GM21529 (cell line): Measurements from ENCODE around the gene CASP8.
"Not testable (repeated sequence)": the region's sequence is repeated elsewhere in the genome, so short reads cannot be mapped to it uniquely, and the experiment has no call there.

ENCODE experiments used
- ATAC-seq: cut with Tn5 transposase; IDR thresholded peaks from one replicate; pipeline ENCODE4 v1.9.1; 2021; ENCODE audit not compliant: unreplicated experiment

The CASP8 gene

GRCh38 chr2:201269764-201270163 is 9.4 kb downstream of the CASP8 start:
- no peak for ATAC-seq

DNA sequence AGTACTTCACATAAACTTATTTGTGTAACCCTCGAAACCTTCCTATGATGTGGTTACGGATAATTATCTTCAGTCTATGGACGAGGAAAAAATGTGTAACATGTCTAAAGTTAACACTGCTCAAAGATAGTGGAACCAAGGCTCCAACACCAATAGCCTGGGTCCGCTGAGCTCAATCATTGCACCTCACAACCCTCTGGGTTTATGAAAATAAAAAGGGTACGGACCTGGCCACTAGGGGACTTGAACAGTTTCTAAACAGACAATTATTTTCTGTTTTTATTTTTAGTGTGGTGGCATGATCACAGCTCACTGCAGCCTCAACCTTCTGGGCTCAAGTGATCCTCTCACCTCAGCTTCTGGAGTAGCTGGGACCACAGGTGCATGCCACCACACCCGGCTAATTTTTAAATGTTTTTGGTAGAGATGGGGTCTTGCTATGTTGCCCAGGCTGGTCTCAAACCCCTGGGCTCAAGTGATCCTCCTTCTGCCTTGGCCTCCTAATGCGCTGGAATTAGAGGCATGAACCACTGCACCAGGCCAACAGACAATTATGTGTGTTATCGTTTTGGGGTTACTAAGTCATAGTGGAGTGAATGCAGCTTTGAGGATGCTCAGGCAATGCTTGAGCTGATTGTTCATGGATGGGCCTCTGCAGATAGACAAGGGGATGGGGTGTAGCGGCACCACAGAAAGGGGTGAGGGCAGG is 10.1 kb downstream of the CASP8 start:
- no peak for ATAC-seq

DNA sequence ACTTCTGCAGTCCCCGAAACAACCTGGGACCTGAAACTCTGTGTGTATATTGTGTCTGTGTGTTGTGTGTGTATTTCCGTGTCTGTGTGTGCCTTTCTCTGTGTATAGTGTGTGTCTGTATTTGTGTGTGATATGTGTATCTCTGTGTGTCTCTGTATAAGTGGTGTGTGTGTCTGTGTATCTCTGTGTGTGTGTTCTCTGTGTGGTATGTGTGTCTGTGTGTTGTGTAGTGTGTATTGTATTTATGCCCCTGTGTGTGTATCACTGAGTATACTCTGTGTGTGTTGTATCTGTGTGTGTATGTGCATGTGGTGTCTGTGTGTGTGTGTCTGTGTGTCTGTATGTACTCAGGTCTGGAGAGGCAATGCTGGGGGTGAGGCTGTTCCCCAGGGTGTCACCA is 11.6 kb downstream of the CASP8 start:
- ATAC-seq: no peak

- ATAC-seq: no peak
Measured at GRCh38 chr2:201273330-201273983, 13.1 kb downstream of the CASP8 start.

DNA sequence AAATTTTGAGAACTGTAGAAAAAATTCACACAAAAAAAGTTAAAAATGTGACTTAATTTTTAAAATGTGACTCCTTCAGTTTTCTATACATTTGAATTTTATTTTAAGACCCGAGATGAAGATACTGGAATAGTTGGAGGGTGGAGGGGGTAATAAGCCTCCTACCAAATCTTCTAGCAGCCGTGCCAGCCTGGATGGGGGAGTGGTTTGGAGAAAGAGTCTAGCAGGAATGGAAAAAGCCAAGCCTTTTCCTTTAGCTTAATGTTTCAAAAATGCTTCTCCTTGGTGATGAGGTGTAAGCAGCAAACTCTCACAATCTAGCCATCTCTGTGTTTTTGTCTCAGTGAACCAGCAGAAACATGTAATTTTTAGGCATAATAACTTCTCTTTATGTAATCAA is 14.7 kb downstream of the CASP8 start:
- ATAC-seq: no peak

DNA sequence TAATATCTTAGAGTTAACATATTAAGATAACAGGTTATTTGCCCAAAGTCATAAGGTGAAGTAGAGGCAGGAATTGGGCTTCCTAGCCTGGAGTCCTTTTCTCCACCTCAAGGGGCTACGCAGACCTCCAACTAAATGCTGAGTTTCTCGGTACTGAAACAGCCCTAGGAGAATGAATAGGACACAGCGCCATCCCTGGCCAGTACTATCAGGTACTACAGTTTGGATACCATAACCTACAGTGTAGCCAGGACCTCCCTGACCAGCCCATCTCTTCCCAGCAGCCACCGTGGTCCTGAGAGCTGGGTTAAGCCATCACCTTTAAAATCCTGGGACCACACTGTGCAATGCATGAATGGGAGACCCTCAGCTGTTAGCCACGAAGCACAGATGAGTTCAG is 15.7 kb downstream of the CASP8 start:
- ATAC-seq: no peak

- no peak for ATAC-seq
Measured at GRCh38 chr2:201276511-201276910, 16.2 kb downstream of the CASP8 start.

DNA sequence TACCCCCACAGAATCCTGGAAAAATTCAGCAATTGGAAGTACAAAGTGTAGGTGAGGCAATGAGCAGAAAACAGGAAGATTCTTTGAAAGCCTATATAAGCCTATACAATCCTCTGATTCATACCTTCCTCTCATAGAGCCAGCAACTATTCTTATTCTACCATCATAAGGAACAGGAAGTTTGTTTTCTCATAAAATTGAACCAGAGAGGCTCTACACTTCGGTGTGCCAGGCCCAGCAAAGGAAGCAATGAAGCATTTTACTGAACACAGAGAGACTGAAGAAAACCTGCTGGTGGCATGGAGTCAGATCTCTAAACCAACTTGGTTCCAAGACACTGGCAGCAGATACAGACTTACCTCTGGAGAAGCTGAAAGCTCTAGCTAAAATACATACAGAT is 18.7 kb downstream of the CASP8 start:
- ATAC-seq: no peak

DNA sequence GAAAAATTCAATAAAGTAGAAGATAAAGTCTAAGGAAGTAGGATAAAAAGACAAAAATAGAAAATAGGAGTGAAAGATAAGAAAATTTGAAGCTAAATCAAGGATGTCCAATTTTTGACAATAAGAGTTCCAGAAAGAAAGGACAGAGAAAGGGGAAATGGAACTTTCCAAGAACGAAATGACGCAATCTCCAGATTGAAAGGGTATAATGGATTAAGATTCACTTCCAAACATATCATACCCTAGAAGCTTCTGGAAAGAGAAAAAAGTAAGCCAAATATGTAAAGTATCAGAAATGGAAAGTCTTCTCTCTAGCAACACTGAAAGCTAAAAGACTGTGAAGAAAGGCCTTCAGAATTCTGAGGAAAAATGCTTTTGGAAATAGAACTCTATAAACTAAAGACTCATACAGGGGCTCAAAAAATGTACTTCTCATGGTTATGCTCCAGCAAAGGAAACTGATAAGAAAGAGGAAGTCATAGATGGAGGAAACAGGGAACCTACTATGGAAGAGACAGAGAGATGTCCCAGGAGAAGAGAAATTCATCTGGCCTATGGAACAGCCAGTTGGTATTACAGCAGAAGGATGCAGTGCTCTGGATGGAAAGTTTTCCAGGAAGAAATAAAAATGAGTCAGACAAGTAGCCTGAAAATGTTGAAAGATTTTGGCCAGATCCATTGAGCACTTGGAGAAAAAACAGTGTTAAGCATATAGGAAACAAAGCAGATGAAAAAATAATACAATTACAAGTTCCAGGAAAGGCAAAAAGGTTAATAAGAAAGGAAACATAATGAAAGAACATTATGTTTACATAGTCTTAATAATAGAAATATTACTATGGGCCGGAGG is 20.1 kb downstream of the CASP8 start:
- ATAC-seq: no peak

GRCh38 chr2:201285499-201285898 is 25.2 kb downstream of the CASP8 start:
- ATAC-seq: no peak

DNA sequence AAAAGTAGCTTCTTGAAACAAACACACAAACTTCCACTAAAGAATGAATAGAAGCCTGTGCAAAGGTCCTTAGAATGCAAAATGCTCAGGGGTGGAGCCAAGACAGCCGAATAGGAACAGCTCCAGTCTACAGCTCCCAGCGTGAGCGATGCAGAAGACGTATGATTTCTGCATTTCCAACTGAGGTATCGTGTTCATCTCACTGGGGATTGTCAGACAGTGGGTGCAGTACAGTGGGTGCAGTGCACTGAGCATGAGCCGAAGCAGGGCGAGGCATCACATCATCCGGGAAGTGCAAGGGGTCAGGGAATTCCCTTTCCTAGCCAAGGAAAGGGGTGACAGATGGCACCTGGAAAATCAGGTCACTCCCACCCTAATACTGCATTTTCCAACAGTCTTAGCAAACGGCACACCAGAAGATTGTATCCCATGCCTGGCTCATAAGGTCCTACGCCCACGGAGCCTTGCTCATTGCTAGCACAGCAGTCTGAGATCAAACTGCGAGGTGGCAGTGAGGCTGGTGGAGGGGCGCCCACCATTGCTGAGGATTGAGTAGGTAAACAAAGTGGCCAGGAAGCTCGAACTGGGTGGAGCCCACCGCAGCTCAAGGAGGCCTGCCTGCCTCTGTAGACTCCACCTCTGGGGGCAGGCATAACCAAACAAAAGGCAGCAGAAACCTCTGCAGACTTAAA is 30.3 kb downstream of the CASP8 start:
- not testable (repeated sequence) for ATAC-seq

DNA sequence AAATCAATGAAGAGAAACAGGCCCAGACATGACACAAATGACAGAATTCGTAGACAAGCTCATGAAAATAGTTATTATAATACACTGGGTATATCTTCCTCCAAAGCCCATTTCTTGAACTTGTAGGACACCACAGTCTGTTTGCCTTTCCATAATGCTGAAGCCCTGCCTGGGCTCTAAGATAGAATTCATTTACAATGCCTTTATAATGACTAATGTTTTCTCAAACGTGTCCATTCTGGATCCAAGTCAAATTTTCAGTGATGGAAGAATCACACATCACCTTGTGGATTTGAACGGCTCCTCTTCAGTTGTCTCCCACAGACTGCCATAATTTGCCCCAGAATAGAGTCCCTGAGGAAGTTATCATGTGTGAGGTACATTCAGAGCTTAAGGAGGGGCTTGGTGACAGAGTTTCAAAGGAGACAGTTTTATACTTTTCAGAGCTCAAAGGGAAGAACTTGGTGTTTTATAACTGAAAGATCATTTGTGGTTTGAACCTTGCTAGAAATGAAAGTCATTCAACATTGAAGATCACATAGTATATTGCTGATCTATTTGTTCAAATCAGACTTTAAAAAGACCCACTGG is 38.2 kb downstream of the CASP8 start:
- ATAC-seq: no peak

DNA sequence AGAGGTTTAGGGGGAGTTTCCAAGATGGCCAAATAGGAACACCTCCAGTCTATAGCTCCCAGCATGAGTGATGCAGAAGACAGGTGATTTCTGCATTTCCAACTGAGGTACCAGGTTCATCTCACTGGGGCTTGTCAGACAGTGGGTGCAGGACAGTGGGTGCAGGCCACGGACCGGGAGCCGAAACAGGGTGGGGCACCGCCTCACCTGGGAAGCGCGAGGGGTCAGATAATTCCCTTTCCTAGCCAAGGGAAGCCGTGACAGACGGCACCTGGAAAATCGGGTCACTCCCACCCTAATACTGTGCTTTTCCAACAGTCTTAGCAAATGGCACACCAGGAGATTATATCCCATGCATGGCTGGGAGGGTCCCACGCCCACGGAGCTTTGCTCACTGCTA is 39.6 kb downstream of the CASP8 start:
- not testable (repeated sequence) for ATAC-seq

DNA sequence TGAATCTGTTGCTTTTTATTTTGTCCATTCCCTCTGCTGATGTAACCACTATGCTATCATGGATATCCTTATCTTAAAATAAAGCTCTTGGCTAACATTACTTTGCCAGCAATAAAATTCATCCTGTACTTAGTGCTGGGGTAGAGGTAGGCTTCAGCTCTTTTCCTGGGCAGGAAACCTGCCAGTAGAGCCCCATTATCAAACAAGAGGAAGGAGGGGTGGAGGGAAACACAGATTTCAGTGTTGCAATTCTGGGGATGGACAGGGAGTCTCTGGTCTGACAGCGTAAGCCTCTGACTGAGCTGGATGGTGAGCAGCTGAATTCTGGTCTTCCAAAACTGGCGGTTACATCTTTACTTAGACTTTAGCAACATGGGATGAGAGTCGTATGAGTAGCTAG is 47.5 kb downstream of the CASP8 start:
- no peak for ATAC-seq

- ATAC-seq: no peak
Measured at GRCh38 chr2:201308914-201309313, 48.6 kb downstream of the CASP8 start.

- ATAC-seq: no peak
Measured at GRCh38 chr2:201313362-201313761, 53.0 kb downstream of the CASP8 start.

GRCh38 chr2:201319511-201319910 is 59.2 kb downstream of the CASP8 start:
- ATAC-seq: no peak

GRCh38 chr2:201320257-201320656 is 59.9 kb downstream of the CASP8 start:
- ATAC-seq: no peak

DNA sequence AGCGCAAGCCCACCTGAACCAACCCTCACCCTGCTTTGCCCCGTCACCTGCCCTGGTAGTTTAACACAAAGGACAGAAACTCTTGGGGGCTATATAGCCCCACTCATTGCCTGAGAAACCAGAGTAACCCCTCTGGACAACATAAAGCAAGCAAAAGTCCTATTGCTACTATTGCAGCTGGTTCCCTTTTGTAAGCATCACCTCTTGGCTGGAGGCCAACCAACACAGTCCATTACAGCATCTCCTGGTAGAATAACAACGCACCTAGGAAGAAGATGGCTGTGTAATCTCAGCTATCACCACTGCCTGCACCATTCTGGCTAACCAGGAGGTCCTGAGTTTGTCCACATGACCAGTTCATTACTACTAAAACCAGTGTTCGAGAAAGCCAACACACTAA is 60.4 kb downstream of the CASP8 start:
- no peak for ATAC-seq

GRCh38 chr2:201322772-201323171 is 62.4 kb downstream of the CASP8 start:
- ATAC-seq: no peak

- no peak for ATAC-seq
Measured at GRCh38 chr2:201327678-201328077, 67.3 kb downstream of the CASP8 start.
